ENCODE data around the gene KDM2A.

GRCh38 chr11:67177399-67178281 is 58.6 kb downstream of the KDM2A start:
- no peak for TF ChIP-seq CTCF (conservative IDR thresholded peaks at IDR 0.05; ENCODE audit: low read depth, low read length)
- TF ChIP-seq EZH2 (IDR thresholded peaks at IDR 0.05; ENCODE audit: borderline replicate concordance, low read depth, low read length, poor library complexity, severe bottlenecking), result no peak
